CD4-positive, alpha-beta T cell treated with Interleukin-6 at 100 ng/mL for 8 hours (primary cell): Measurements from ENCODE around the gene DLEC1.

Experiments used
- DNase-seq: peaks from one replicate; pipeline ENCODE4 v3.0.0-alpha.2; 2020; ENCODE audit warnings: mixed read lengths, low spot score

The DLEC1 gene

DNA sequence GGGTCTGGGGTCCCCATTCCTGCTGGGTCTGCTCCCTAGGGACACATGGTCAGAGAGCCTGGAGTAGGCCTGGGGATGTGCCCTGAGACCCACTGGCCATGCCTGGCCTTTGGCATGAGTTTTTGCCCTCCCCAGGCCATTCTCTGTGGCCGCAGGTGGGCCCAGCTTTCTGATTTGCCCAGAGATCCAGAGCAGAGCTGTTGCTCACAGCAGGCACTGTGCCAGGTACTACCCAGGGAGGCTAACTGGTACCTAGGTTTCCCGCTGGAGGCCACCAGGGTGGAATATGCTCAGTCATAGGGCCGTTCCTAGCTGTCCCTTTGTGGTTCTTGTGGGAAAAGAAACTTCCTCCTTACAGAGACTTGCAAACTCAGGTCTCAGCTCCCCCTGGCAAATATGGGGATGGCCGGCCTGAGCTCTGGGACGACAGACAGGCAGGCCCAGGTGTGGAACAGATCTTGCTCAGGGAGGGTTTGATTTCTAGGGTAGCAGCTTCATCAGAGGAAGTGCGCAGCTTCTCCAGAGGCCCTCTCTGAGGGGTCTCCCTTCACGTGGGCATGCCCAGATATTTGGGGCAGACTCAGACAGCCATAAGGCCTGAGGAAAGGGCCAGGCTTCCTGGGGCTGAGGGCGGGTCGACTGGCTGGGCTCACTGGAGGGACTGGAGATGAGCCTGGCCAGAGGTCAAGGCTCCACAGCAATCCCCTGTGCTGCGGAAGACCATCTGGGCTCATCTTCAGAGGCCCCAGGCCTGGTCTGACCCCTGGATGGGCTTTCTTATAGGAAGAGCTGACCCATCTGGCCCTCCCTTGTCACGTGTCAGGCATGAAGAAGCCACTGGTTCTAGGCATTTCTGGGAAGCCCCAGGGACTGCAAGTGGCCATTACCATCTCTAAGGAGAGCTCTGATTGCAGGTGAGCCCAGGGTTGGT, 69.9 kb downstream of the DLEC1 start:
- no peak for DNase-seq

DNA sequence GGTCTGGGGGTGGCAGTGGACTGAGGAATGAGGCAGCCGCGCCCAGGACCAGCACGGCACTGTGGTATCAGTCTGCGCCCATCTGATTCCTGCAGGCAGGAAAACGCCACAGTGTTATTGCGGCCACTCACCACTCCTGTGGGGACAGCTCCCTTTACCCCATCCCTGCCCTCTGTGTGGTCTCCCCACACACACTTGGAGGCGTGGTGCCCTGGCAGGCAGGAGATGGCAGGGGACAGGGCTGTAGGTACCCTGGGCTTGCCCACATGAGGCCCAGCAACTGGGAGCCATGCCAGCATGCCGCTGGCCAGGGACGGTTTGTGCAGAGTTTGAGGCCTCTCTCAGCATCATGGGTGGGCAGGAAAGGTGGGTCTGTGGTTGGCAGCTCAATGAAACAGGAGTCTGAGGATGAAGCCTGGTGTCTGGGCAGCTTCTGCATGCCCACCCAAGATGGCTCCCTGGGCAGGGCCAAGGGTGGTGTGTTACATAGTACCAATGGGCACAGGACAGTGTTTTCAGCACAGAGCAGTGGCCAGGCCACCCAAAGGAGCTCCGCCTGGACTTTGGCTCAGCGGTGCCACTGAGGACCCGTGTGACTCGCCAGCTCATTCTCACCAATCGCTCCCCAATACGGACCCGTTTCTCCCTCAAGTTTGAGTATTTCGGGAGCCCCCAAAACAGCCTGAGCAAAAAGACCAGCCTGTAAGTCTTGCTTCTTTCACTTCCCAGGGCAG, 70.7 kb downstream of the DLEC1 start:
- DNase-seq: no peak

DNA sequence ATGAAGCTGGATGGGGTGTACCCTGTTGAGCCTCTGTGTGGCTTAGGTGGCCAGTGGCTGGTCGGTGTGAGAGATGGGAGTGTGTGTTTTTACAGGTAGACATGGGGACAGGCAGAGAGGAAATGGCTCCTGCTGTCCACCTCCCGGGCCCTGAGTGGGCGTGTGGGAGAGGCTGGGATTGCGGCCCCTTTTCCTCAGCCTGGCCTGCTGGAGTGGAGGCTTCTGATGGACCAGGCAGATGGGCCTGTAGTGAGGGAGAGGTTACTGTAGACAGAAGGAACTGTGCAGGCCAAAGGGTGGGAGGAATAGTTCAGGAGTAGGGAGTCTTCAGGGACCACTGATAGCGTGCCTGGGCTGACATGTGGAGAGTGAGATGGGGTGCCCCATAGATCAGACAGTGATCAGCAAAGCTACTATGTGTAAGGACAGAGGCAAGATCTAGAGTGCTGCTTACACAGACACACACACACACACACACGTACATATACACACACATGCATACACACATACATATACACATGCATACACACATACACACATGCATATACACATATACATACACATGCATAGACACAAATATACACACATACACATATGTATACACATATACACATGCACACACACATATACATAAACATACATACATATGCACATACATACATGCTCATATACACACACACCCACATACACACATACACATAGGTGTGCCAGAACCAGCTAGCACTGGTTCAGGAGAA, 71.5 kb downstream of the DLEC1 start:
- no peak for DNase-seq

DNA sequence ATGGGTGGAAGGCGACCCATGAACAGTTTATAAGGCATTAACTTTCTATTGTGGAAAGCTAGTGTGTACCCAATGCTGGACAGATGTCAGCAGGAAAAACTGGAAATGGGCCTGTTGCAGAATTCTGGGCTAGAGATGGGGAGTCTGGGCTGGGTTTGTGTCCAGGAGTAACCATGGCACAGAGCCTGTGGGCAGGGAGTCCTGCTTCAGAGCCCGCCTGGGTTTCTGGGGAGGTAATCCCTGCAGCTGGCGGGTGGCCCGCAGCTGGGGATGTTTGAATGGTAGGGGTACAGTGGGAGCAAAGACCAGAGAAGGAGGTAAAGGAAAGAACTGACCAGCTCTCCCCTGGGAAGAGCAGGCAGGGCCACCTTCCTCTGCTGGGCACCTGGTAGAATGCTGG, 72.2 kb downstream of the DLEC1 start:
- DNase-seq: no peak

DNA sequence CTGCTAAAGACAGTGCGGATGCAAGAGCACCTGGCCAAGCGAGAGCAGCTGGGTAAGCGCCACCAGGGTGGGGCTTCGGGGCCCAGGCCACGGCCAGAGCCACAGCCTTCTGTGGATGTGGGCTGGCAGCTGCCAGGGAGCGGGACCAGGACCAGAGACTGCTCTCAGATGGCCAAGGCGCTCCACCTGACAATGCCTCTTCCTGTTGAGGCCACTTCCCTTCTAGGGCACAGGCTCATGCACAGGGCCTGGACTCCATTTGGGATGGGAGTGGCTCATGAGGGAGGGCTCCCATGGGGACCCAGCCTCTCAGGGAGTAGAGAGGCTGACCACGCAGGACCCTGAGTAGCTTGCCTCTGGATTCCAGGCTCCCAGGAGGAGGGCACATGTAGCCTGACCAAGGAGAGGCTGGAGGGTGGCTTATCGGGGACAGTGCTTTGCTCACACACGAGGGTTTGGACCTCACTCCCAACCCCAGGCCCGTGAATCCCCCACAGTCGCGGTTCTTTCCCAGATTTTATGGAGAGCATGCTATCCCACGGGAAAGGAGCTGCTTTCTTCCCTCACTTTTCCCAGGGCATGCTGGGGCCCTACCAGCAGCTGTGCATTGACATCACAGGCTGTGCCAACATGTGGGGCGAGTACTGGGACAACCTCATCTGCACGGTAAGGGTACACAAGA, 72.8 kb downstream of the DLEC1 start:
- no peak for DNase-seq

DNA sequence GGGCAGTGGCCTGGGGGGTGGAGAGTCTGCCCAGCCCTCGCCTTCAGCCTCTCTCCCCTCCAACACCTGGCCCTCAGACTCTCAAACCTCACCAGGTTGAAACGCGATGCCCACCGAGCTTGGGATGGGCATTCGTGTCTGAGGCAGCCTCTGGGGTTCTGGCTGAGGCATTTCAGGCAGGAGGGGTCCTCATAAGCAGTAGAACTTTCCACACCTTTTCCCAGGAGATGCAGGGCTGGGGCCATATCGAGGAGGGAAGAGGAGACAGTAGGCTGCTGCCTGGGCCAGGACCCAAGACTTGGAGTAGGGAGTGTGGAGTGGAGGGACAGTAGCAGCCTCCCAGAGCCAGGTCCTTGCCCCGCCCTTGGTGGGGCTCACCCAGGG, 73.4 kb downstream of the DLEC1 start:
- DNase-seq: no peak

DNA sequence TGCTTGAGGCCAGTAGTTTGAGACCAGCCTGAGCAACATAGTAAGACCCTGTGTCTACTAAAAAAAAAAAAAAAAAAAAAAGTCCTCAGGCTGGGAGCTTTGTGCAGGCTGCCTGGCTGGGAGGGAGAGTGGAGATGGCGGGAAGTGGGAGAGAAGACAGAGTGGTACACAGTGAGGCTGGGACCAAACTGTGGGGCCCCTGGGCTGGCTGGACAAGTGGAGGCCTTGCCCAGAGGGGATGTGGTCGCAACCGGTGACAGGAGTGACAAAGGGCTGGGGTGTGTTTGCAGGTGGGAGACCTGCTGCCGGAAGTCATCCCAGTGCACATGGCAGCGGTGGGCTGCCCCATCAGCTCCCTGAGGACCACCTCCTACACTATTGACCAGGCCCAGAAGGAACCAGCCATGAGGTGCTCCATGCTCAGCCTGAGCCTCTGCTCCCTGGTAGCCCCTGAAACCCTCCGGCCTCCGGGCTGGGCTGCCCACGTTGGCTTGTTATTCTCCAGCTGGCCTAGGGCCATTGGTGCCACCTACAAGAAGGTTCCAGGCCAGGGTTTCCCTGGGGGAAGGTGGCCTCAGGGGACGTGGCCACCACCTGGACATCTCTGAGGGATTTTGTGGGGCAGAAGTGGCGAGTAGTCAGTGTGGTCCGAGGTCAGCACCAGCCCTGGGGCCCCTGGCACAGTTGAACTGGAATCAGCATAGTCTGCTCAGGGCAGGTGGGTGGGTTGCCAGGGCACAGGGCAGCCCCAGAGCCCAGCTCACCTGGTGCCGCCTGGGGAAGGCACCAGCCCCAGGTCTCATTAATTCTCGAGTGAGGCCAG, 75.3 kb downstream of the DLEC1 start:
- DNase-seq: no peak

DNA sequence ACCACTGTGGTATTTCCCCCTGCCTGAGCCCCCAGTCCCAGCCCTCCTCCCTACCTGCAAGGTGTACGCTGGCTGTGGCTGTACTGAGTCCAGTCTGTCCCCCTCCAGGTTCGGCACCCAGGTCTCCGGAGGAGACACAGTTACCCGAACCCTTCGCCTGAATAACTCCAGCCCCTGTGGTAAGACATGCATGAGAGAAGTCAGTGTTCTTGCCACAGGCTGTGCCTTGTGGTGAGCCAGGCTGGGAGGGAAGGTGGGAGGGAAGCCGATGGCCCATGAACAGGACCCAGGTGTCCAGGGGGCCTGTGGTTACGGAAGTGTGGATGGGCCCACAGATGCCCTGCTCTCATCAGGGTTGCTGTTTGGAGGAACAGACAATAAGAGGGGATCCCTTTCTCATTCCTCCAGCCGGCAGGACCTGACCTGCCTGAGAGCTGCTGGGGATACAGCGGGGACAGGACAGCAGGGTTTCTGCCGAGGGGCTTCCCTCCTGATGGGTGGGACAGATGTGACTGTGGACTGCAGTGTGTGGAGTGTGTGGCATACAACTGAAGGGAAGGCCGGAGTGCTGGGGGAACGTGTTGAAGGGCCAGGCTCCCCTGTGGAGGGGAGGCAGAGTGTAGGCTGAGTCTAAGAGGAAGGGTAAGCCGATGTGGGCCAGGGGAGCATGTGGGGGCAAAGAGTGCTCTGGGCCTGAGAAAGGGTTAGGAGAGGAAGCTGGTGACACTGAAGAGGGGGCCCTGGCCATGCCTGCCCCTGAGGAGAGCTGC, 76.1 kb downstream of the DLEC1 start:
- DNase-seq: no peak

DNA sequence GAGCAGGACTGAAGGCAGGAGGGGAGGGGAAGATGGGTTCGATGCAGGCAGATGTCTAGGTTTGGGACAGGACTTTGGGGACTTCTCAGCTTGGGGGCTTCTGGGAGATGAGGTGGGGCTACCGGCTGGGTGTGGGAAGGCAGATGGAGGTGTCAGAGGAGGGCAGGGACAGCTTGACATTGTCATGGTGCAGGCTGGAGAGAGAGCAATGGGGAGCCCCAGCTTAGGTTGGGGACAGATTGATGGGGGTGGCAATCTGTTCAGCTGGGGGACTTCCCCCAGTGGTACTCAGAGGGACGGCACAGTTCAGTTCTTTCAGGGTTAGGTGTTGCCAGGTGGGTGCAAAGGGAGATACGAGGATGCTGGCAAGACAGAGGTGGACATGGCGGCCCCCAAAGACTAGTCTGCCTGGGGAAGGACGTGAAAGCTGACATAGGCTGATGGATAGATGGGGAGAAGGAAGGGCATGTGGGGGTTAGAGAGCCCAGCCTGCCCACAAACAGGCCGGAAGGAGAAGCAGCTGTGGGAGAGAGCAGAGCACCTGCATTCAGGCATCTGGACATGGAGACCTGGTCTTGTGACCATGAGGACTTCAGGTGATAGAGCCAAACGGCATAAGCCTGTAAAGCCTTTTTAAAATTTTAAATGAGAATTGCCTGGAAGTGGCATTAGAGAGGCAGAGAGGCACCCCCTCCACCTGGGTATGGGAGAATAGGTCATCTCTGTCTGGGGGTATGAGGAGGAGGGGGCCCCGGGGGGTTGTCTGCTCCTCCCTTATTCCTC, 76.8 kb downstream of the DLEC1 start:
- no peak for DNase-seq

DNA sequence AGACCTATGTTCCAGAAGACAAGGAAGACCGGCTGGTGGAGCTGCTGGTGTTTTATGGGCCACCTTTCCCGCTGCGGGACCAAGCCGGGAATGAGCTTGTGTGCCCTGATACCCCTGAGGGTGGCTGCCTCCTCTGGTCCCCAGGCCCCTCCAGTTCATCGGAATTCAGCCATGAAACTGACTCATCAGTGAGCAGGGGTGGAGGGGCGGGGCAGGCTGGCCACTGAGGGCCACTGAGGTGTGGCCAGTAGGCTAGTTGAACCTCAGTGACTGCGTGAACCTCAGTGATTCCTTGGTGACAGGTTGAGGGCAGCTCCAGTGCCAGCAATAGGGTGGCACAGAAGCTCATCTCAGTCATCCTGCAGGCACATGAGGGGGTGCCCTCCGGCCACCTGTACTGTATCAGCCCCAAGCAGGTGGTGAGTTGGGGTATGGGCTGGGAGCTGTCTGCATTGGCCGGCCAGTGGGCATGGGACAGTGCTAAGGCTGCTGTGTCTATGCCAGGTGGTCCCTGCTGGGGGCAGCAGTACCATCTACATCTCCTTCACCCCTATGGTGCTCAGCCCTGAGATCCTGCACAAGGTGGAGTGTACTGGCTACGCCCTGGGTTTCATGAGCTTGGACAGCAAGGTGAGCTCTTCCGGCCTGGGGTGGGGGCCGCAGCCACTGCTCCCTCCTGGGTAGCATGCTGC, 77.6 kb downstream of the DLEC1 start:
- no peak for DNase-seq

DNA sequence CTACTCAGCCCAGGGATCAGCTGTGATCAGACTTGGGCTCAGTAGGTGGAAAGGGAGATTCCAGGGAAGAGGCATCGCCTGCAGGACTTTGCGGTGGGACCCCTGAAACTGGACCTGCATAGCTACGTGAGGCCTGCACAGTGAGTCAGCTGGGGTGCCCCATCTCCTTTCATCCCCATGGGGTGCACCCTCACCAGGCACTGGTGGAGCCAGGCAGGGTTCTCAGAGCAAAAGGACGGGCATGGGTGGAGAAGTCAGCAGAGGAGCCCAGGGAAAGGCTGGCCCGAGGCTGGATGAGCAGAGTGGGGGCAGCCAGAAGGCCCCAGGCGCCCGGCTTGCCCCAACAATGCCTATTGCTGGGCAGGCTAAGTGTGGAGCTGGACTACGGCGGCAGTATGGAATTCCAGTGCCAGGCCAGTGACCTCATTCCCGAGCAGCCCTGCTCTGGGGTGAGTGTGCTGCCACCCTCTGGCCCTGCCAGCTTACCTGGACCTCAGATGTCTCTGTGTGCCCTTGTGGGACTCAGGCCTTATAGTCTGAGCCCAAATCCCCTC, 78.2 kb downstream of the DLEC1 start:
- no peak for DNase-seq

DNA sequence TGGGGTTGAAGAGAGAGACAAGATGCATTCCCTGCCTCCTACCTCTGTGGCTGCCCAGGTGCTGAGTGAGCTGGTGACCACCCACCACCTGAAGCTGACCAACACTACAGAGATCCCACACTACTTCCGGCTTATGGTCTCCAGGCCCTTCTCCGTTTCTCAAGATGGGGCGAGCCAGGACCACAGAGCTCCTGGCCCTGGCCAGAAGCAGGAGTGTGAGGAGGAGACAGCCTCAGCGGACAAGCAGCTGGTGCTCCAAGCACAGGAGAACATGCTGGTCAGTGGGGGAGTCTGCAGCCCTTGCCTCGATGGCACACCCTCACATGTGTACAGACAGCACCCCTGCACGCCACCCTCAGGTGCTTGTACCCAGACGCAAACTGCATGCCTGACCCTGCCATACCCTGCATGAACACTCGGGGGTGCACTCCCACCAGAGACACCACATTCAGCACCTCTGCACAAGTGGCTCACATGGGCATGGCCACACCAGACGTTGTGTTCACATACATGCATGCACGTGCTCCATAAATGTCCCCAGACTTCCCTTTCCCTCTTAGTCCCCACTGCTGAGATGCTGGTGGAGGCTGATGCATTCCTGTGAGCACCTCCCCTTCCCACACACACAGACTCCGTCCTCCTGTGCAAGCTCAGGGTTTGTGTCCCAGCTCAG, 78.9 kb downstream of the DLEC1 start:
- DNase-seq: peak; percentile 72

DNA sequence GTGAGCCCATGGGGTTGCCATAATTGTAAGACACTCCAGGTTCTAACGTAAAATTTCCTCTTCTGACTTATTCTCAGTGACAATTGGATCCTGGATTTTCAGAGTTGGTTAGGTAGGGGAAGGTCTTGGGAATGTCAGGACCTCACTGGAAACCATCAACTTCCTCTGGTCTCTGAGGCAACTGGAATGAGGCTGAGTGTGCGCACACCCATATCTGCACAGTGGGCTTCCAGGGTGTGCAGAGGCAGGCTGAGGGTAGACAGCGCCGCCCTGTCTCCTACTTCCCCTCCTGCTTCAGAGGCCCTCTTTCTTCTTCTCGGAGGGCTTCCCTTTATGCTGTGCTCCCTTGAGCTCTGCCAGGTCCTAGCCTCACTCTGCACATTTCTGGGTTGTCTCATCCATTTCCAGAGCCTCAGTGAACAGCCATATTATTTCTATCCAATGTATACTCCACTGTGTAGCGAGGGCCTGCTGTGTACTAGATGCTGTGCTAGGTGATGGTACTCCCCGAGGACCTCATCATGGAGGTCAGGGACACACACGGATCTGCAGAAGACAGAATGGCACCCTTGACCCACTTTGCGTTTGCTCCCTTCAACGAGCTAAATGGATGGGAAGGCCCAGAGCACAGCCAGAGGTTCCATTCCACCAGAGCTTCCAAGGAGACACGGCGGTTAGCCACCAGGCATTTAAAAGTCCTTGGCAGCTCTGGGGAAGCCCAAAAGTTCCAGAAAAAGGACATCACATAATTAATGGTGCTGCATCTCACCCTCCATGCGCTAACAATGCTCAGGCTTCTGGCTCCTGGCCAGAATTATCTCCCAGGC, 79.6 kb downstream of the DLEC1 start:
- no peak for DNase-seq

DNA sequence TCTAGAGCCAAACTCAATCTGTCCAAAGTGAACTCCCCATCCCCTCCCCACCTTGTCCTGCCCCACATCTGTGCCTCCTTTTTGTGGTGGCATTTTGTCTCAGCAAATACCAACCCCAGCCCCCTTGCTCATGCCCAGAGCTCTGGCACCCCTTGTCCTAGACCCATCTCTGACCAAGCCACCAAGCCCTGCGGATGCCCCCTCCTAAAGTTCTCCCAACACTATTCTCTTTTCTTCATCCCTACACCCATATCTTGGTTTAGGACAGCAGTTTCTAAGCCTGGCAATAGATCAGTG, 80.2 kb downstream of the DLEC1 start:
- no peak for DNase-seq

DNA sequence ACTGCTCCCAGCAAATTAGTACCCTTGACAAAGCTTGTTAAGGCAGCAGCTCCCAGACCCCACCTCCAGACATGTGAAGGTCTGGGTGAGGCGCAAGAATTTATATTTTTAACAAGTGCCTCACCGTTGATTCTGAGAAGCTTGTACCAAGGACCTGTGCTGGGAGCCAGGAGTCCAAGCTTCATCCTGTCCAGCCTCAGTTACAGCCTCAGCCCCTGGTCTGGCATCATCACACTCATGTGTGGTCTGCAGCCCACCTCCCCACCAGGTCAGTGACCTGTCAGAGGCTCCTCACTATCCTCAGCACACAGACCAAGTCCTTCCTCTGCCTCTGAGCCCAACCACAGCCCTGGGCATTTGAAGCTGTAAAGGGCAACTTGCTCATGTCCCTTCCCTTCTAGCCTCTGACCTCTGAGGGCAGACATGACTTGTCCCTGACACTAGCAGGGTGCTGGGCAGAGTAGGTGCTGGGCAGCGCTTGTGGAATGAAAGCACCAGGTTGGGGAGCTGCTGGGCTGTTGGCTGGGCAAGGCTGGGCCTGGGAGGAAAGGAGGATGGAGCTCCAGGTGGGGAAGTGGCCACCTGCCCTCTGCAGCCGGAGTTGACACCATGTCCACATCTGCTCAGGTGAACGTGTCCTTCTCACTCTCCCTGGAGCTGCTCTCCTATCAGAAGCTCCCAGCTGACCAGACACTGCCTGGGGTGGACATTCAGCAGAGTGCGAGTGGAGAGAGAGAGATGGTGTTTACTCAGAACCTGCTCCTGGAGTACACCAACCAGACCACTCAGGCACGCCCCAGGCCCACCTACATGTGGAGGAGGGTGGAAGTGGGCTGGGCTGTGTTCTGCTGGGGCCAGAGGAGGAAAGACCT, 81.0 kb downstream of the DLEC1 start:
- no peak for DNase-seq

DNA sequence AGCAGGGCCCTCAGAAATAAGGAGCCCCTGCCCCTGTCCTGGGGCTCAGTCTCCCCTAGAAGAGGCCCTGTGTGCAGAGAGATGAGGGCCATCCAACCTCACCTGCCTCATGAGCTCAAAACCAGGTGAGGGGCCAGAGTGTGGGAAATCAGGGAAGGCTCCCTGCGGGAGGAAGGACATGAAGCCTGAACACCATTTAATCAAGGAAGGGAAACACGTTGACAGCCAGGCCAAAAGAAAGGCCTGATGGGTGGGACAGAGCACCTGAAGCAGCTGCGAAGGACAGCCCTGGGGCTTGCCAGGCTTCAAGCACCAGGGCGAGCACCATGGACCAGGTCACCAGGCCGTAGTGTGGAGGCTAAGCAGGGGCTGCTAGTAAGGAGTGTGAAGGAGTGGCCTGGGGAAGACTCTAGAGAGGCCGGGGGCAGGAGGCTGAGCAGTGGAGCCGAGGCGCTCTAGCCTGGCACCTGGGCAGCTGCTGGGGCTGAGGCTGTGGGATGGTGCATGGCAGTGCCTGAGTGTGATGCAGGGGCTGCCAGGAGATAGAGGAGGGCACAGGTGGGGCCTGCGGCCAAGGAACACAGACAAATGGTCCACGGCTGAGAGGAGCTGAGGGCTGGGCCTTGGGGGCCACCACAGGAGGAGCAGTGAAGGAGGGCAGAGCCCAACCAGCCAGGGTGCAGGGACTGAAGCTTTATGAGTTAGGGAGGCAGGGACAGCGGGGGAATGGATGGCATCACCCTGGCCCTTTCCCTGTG, 81.9 kb downstream of the DLEC1 start:
- no peak for DNase-seq
